A549 (cell line): ENCODE results near the gene ZFHX3. TPM values are rescaled to one million over a fixed set of nuclear protein-coding genes. Genes with fewer than 3 reads are reported as not detected.

Source experiments
- ATAC-seq, 2 experiments: fragments of 200-7000 bp in 1 of 2; fragments of >200 bp in 1 of 2; cut with Nextera tagmentation in 1 of 2; cut with Tn5 transposase in 1 of 2; 3 replicates each; pipeline versions ENCODE4 v1.8.0 to v1.9.1; 2018 to 2020; ENCODE audit warnings: mild to moderate bottlenecking in 1 of 2, moderate library complexity in 1 of 2
- CTCF ChIA-PET: fragments of 300-600 bp; sonication (Branson Sonifier 250); formaldehyde crosslinking; extraction: SDS; loops from one replicate; lab custom pipeline; 2021; ENCODE audit warnings: antibody characterized with exemption, inconsistent platforms; lab: Yijun Ruan, JAX
- POLR2A ChIA-PET: fragments of 350-600 bp; formaldehyde crosslinking; extraction: SDS; loops from one replicate; lab custom pipeline; 2021; ENCODE audit warnings: antibody characterized with exemption, inconsistent platforms; lab: Yijun Ruan, JAX
- DNase-seq, 2 experiments: peaks; one replicate each; pipeline versions ENCODE4 v3.0.0 to v3.0.0-alpha.2; 2011 to 2016; ENCODE audit warnings: low read depth in 1 of 2, low spot score in 1 of 2
- FAIRE-seq: peaks from 2 replicates; lab custom pipeline; 2011; peaks lifted over from hg19 to GRCh38; lab: Jason Lieb, UNC
- H3K27ac ChIP-seq, 2 experiments: fragments of >200 bp; sonication (Bioruptor Twin); formaldehyde crosslinking; 3 replicates each; pipeline ENCODE4 v1.5.1; 2016 to 2017
- H3K4me1 ChIP-seq: fragments of >200 bp; sonication (Bioruptor Twin); formaldehyde crosslinking; 3 replicates; pipeline ENCODE4 v1.6.1; 2016
- H3K4me2 ChIP-seq: fragments of >200 bp; sonication (Bioruptor Twin); formaldehyde crosslinking; 3 replicates; pipeline ENCODE4 v1.6.1; 2016
- H3K4me3 ChIP-seq: fragments of >200 bp; sonication (Bioruptor Twin); formaldehyde crosslinking; 3 replicates; pipeline ENCODE4 v1.5.1; 2016
- H3K9me3 ChIP-seq: fragments of >200 bp; sonication (Bioruptor Twin); formaldehyde crosslinking; 3 replicates; pipeline ENCODE4 v1.6.1; 2016
- ATOH8 ChIP-seq: fragments of 250-450 bp; sonication (Bioruptor Pico); IDR thresholded peaks from 2 replicates; pipeline ENCODE4 v1.5.0; 2020; ENCODE audit warnings: low read depth, mild to moderate bottlenecking, moderate library complexity
- CBX8 ChIP-seq: fragments of 200-600 bp; sonication (generic); IDR thresholded peaks from 2 replicates; pipeline ENCODE4 v1.6.1; 2016
- CEBPB ChIP-seq, 2 experiments: fragments of >200 bp in 1 of 2; sonication (Bioruptor Twin) in 1 of 2; formaldehyde crosslinking in 1 of 2; IDR thresholded peaks; 2 replicates each; pipeline ENCODE4 v1.6.1; 2012 to 2016
- ELK1 ChIP-seq: fragments of 150-350 bp; IDR thresholded peaks from 2 replicates; pipeline ENCODE4 v1.6.1; 2014; ENCODE audit warnings: low read depth, mild to moderate bottlenecking, low read length
- EP300 ChIP-seq, 2 experiments: fragments of >200 bp; sonication (Bioruptor Twin); formaldehyde crosslinking; IDR thresholded peaks; 2 replicates in 1 of 2; 3 replicates in 1 of 2; pipeline ENCODE4 v1.6.1; 2016 to 2017
- FOSB ChIP-seq: fragments of 250-450 bp; sonication (Bioruptor Pico); IDR thresholded peaks from 2 replicates; pipeline ENCODE4 v1.5.0; 2020; ENCODE audit warnings: mild to moderate bottlenecking, moderate library complexity
- FOSL2 ChIP-seq, 2 experiments: fragments of 450-650 bp in 1 of 2; fragments of >200 bp in 1 of 2; sonication (Bioruptor Twin) in 1 of 2; formaldehyde crosslinking; IDR thresholded peaks; 2 replicates each; pipeline versions ENCODE4 v1.5.0 to v1.6.1; 2016 to 2020; ENCODE audit warnings: mild to moderate bottlenecking in 1 of 2, moderate library complexity in 1 of 2
- HEYL ChIP-seq: fragments of 250-450 bp; sonication (Bioruptor Pico); IDR thresholded peaks from 2 replicates; pipeline ENCODE4 v1.8.0; 2021; ENCODE audit warnings: mild to moderate bottlenecking, moderate library complexity
- HMGXB4 ChIP-seq: fragments of 250-450 bp; sonication (Bioruptor Pico); IDR thresholded peaks from 2 replicates; pipeline ENCODE4 v1.5.0; 2021; ENCODE audit warnings: mild to moderate bottlenecking, moderate library complexity, borderline replicate concordance
- HOXB13 ChIP-seq: fragments of 250-450 bp; sonication (Bioruptor Pico); IDR thresholded peaks from 2 replicates; pipeline ENCODE4 v1.5.0; 2020; ENCODE audit warnings: low read depth, mild to moderate bottlenecking, moderate library complexity
- KDM1A ChIP-seq: fragments of 200-600 bp; sonication (generic); IDR thresholded peaks from 2 replicates; pipeline ENCODE4 v1.6.1; 2016; ENCODE audit warnings: low read depth, mild to moderate bottlenecking
- KDM5A ChIP-seq: fragments of 200-600 bp; sonication (generic); IDR thresholded peaks from 2 replicates; pipeline ENCODE4 v1.6.1; 2016; ENCODE audit warnings: antibody characterized with exemption, mild to moderate bottlenecking
- MAFK ChIP-seq: fragments of 450-650 bp; IDR thresholded peaks from 2 replicates; pipeline ENCODE4 v1.6.1; 2014; ENCODE audit not compliant: partially characterized antibody
- NPAS2 ChIP-seq: fragments of 250-450 bp; sonication (Bioruptor Pico); IDR thresholded peaks from 2 replicates; pipeline ENCODE4 v1.8.0; 2022; ENCODE audit warnings: mild to moderate bottlenecking, moderate library complexity, borderline replicate concordance
- NR3C1 ChIP-seq: fragments of >200 bp; sonication (Bioruptor Twin); formaldehyde crosslinking; IDR thresholded peaks from 3 replicates; pipeline ENCODE4 v1.6.1; 2017
- POLR2AphosphoS2 ChIP-seq: conservative IDR thresholded peaks from 2 replicates; pipeline ENCODE4 v1.6.1; 2012; ENCODE audit warnings: low read length, improper control_type of control experiment, inconsistent platforms
- REST ChIP-seq: fragments of 200-600 bp; sonication (generic); IDR thresholded peaks from 2 replicates; pipeline ENCODE4 v1.6.1; 2016; ENCODE audit warnings: antibody characterized with exemption, mild to moderate bottlenecking, moderate library complexity
- SREBF2 ChIP-seq: fragments of 450-650 bp; IDR thresholded peaks from 2 replicates; pipeline ENCODE4 v1.6.1; 2014; ENCODE audit warnings: mild to moderate bottlenecking, moderate library complexity
- TFCP2L1 ChIP-seq: fragments of 250-450 bp; sonication (Bioruptor Pico); IDR thresholded peaks from 2 replicates; pipeline ENCODE4 v1.5.0; 2021; ENCODE audit warnings: mild to moderate bottlenecking
- USF2 ChIP-seq: fragments of 450-650 bp; IDR thresholded peaks from 2 replicates; pipeline ENCODE4 v1.6.1; 2014; ENCODE audit warnings: antibody characterized with exemption
- ZFP36 ChIP-seq: fragments of 450-650 bp; IDR thresholded peaks from 2 replicates; pipeline ENCODE4 v1.6.1; 2014; ENCODE audit warnings: borderline replicate concordance; ENCODE audit not compliant: partially characterized antibody
- ZNF302 ChIP-seq: fragments of 250-450 bp; sonication (Bioruptor Pico); IDR thresholded peaks from 2 replicates; pipeline ENCODE4 v1.9.0; 2021; ENCODE audit warnings: inconsistent platforms, mild to moderate bottlenecking, moderate library complexity
- WGBS: methylation state at CpG from one replicate; pipeline ENCODE4 v1.1.6; 2017; ENCODE audit errors: missing lambda C conversion rate; 5-methylcytosine and 5-hydroxymethylcytosine counted together
- polyA plus RNA-seq, 4 experiments: library from polyadenylated mRNA; depleted of rRNA in 3 of 4; stranded (reverse); fragments of >200 nt; fragmentation: RNase III in 1 of 4; extraction: RNeasy Plus Mini Kit Qiagen cat#74134 plus additional on column Dnase treatment in 1 of 4; gene quantifications; 2 replicates in 3 of 4; 3 replicates in 1 of 4; pipeline ENCODE4 v1.2.3, GENCODE V29; 2011 to 2017

ZFHX3 gene
- polyA plus RNA-seq, 2 of the 4 experiments (the other 2 are of a cell fraction) = 3.9 to 6.5 TPM

GRCh38 chr16:72835086-72835485, 212.8 kb downstream of the ZFHX3 start:
- Histone ChIP-seq H3K27ac (no peak overlapping the region; a peak in 1 of 6 replicates), H3K9me3 (no peaks in the 10 kb centered on the region), H3K4me1 (peaks cover 23% of the 10 kb centered on the region), H3K4me3 (no peak overlapping the region), H3K4me2 (no peak overlapping the region)
- no peak for ATAC-seq
- ChIA-PET POLR2A (no interaction called here), CTCF (interaction anchor here (1.0 to 5.0 kb wide), 2 partner anchors 11 to 710 kb away, joined by 3 to 90 read pairs; no protein-coding TSS in a partner anchor)
- WGBS = 93% methylated on average over 7 of the region's 7 CpGs
- FAIRE-seq = no peak
- no peak for DNase-seq
- no peak for TF ChIP-seq CBX8
- TF ChIP-seq ZFP36 = no peak
- TF ChIP-seq HMGXB4 (CRISPR knock-in tag) = no peak
- TF ChIP-seq FOSB (CRISPR knock-in tag) = no peak
- no peak for TF ChIP-seq REST
- no peak for TF ChIP-seq FOSL2 (IDR thresholded peaks at IDR 0.05)
- no peak for TF ChIP-seq FOSL2 (CRISPR knock-in tag; IDR thresholded peaks at IDR 0.05)
- TF ChIP-seq HEYL = no peak
- TF ChIP-seq CEBPB (IDR thresholded peaks at IDR 0.05) = no peak
- TF ChIP-seq HOXB13 (CRISPR knock-in tag) = no peak
- TF ChIP-seq NPAS2 (CRISPR knock-in tag) = no peak

GRCh38 chr16:72834499-72834898, 213.4 kb downstream of the ZFHX3 start:
- FAIRE-seq = no peak
- CTCF ChIA-PET = interaction anchor here (5.0 kb wide), 1 partner anchor 12 kb away, joined by 90 read pairs; no protein-coding TSS in a partner anchor

More at GRCh38 chr16:72834499-72834898, 213.4 kb downstream of the ZFHX3 start:
- TF ChIP-seq EP300 (IDR thresholded peaks at IDR 0.05) = no peak
- TF ChIP-seq KDM5A = no peak
- TF ChIP-seq ELK1 = no peak
- no peak for TF ChIP-seq CBX8
- TF ChIP-seq USF2 = no peak
- no peak for TF ChIP-seq ZNF302 (CRISPR knock-in tag)
- TF ChIP-seq HEYL = no peak
- no peak for TF ChIP-seq MAFK
- no peak for TF ChIP-seq TFCP2L1 (CRISPR knock-in tag)
- TF ChIP-seq ATOH8 (CRISPR knock-in tag) = no peak
- no peak for TF ChIP-seq POLR2AphosphoS2
- TF ChIP-seq ZFP36 = no peak
- no peak for TF ChIP-seq KDM1A
- TF ChIP-seq FOSL2 (IDR thresholded peaks at IDR 0.05) = no peak
- no peak for TF ChIP-seq FOSL2 (CRISPR knock-in tag; IDR thresholded peaks at IDR 0.05)
- TF ChIP-seq SREBF2 = no peak
- TF ChIP-seq NR3C1 = no peak
- H3K4me1 ChIP-seq = peaks cover 26% of the 10 kb centered on the region
- peak overlapping the region; percentile 19 to 38; a peak in 3 of 6 replicates for H3K27ac ChIP-seq
- no peak overlapping the region for H3K4me2 ChIP-seq
- no peak overlapping the region for H3K4me3 ChIP-seq
- no peaks in the 10 kb centered on the region for H3K9me3 ChIP-seq
- ATAC-seq = no peak
- POLR2A ChIA-PET = no interaction called here
- 94% methylated on average over 9 of the region's 9 CpGs for WGBS
- no peak for DNase-seq
